ENCODE results near the gene GNB5.

GNB5 gene

GRCh38 chr15:52117549-52117948 lies 73.6 kb downstream of the GNB5 start:
- TF ChIP-seq ZFX (IDR thresholded peaks at IDR 0.05) (no peak), CTCF (conservative IDR thresholded peaks at IDR 0.05) (no peak)
- no peak overlapping the region for H3K27ac ChIP-seq

GRCh38 chr15:52115598-52116427 lies 75.4 kb downstream of the GNB5 start:
- H3K27ac ChIP-seq, result no peak overlapping the region
- TF ChIP-seq ZFX (IDR thresholded peaks at IDR 0.05) (no peak), CTCF (conservative IDR thresholded peaks at IDR 0.05) (no peak)

GRCh38 chr15:52114261-52115055 lies 76.7 kb downstream of the GNB5 start:
- no peak overlapping the region for H3K27ac ChIP-seq
- TF ChIP-seq CTCF (conservative IDR thresholded peaks at IDR 0.05), result no peak

- TF ChIP-seq ZFX (IDR thresholded peaks at IDR 0.05), result no peak
- TF ChIP-seq CTCF (conservative IDR thresholded peaks at IDR 0.05), result no peak
- no peak overlapping the region for H3K27ac ChIP-seq
Measured at GRCh38 chr15:52113708-52114107, 77.5 kb downstream of the GNB5 start.

- TF ChIP-seq CTCF (conservative IDR thresholded peaks at IDR 0.05) (no peak), ZFX (IDR thresholded peaks at IDR 0.05) (no peak)
- no peak overlapping the region for H3K27ac ChIP-seq
Measured at GRCh38 chr15:52113235-52113634, 78.0 kb downstream of the GNB5 start.

GRCh38 chr15:52112203-52112750 lies 78.9 kb downstream of the GNB5 start:
- H3K27ac ChIP-seq, result no peak overlapping the region

More at GRCh38 chr15:52112203-52112750, 78.9 kb downstream of the GNB5 start:
- TF ChIP-seq CTCF (conservative IDR thresholded peaks at IDR 0.05), result no peak
- no peak for TF ChIP-seq ZFX (IDR thresholded peaks at IDR 0.05)
